Ammon's horn (tissue), 1 donor: ENCODE results near the gene HEXA.

Source experiments
- DNase-seq: peaks from one replicate; pipeline ENCODE4 v3.0.0-alpha.2; 2016; ENCODE audit warnings: low spot score

HEXA gene

GRCh38 chr15:72375501-72375845 is 341 bp downstream of the HEXA start:
- DNase-seq: no peak

- no peak for DNase-seq
Observed at GRCh38 chr15:72372361-72372760, 3.5 kb downstream of the HEXA start.

GRCh38 chr15:72369964-72370363 is 5.8 kb downstream of the HEXA start:
- no peak for DNase-seq

GRCh38 chr15:72368899-72369298 is 6.9 kb downstream of the HEXA start:
- peak; percentile 69 for DNase-seq

- no peak for DNase-seq
Observed at GRCh38 chr15:72368325-72368724, 7.5 kb downstream of the HEXA start.

GRCh38 chr15:72365844-72366243 is 10.0 kb downstream of the HEXA start:
- DNase-seq: peak; percentile 65

- no peak for DNase-seq
Observed at GRCh38 chr15:72361176-72361575, 14.6 kb downstream of the HEXA start.

- DNase-seq: peak; percentile 72
Observed at GRCh38 chr15:72358650-72359171, 17.1 kb downstream of the HEXA start.

GRCh38 chr15:72358121-72358520 is 17.7 kb downstream of the HEXA start:
- DNase-seq: no peak

- no peak for DNase-seq
Observed at GRCh38 chr15:72354496-72354895, 21.3 kb downstream of the HEXA start.

- no peak for DNase-seq
Observed at GRCh38 chr15:72353266-72353665, 22.5 kb downstream of the HEXA start.

GRCh38 chr15:72345806-72346205 is 30.0 kb downstream of the HEXA start:
- DNase-seq: no peak

- DNase-seq: no peak
Observed at GRCh38 chr15:72345280-72345679, 30.5 kb downstream of the HEXA start.

- DNase-seq: no peak
Observed at GRCh38 chr15:72344602-72345001, 31.2 kb downstream of the HEXA start.

- DNase-seq: no peak
Observed at GRCh38 chr15:72342385-72342784, 33.4 kb downstream of the HEXA start.

- no peak for DNase-seq
Observed at GRCh38 chr15:72341361-72341760, 34.5 kb downstream of the HEXA start.

- DNase-seq: no peak
Observed at GRCh38 chr15:72340366-72340765, 35.4 kb downstream of the HEXA start.

- DNase-seq: peak; percentile 75
Observed at GRCh38 chr15:72339777-72340177, 36.0 kb downstream of the HEXA start.

GRCh38 chr15:72338617-72339321 is 37.0 kb downstream of the HEXA start:
- DNase-seq: no peak

- no peak for DNase-seq
Observed at GRCh38 chr15:72338148-72338547, 37.7 kb downstream of the HEXA start.

- DNase-seq: no peak
Observed at GRCh38 chr15:72334842-72335241, 41.0 kb downstream of the HEXA start.

GRCh38 chr15:72331021-72331420 is 44.8 kb downstream of the HEXA start:
- no peak for DNase-seq

GRCh38 chr15:72323752-72324151 is 52.1 kb downstream of the HEXA start:
- DNase-seq: no peak

GRCh38 chr15:72319985-72320671 is 55.7 kb downstream of the HEXA start, which contains the start of gene CELF6:
CELF6 (minus strand) TSS chr15:72320157; CDS start chr15:72319874, 283 bp downstream.
- peak; percentile 89 for DNase-seq
